A673 (cell line): ENCODE measurements around the gene TLR9. TPM values are rescaled to one million over a fixed set of nuclear protein-coding genes. Genes with fewer than 3 reads are reported as not detected.

Source experiments
- BruUV-seq: library from RNA; stranded (reverse); fragments of 400-500 nt; replicated peaks from 2 replicates; lab custom pipeline; 2021; lab: Mats Ljungman, UMichigan
- CTCF ChIA-PET: fragments of 300-600 bp; sonication (Branson Sonifier 250); formaldehyde crosslinking; loops from one replicate; lab custom pipeline; 2022; ENCODE audit warnings: antibody characterized with exemption; lab: Charles Lee
- POLR2A ChIA-PET: fragments of 300-600 bp; sonication (Branson Sonifier 250); formaldehyde crosslinking; loops from one replicate; lab custom pipeline; 2022; ENCODE audit warnings: antibody characterized with exemption; ENCODE audit not compliant: low non-redundant PET; lab: Charles Lee
- DNase-seq: peaks from one replicate; pipeline ENCODE4 v3.0.0-alpha.2; 2015; ENCODE audit warnings: low spot score
- H3K27ac ChIP-seq: fragments of 200-600 bp; sonication (generic); 2 replicates; pipeline ENCODE4 v1.5.1; 2016; ENCODE audit warnings: mixed run types, low read depth, mild to moderate bottlenecking, mixed read lengths, antibody characterized with exemption, low read length; ENCODE audit not compliant: poor library complexity, severe bottlenecking
- H3K27me3 ChIP-seq: fragments of 200-600 bp; sonication (generic); replicated peaks from 2 replicates; pipeline ENCODE4 v1.6.1; 2017; ENCODE audit warnings: mixed run types, low read depth, mild to moderate bottlenecking, mixed read lengths, antibody characterized with exemption, low read length; ENCODE audit not compliant: insufficient read depth, poor library complexity
- H3K36me3 ChIP-seq: fragments of 200-600 bp; sonication (generic); 2 replicates; pipeline ENCODE4 v1.6.1; 2016; ENCODE audit warnings: mixed run types, mild to moderate bottlenecking, mixed read lengths, antibody characterized with exemption, low read length; ENCODE audit not compliant: insufficient read depth, poor library complexity, severe bottlenecking
- H3K4me1 ChIP-seq: fragments of 200-600 bp; sonication (generic); 2 replicates; pipeline ENCODE4 v1.6.1; 2017; ENCODE audit warnings: mixed run types, mild to moderate bottlenecking, mixed read lengths, antibody characterized with exemption, low read length; ENCODE audit not compliant: insufficient read depth, poor library complexity, severe bottlenecking
- H3K4me3 ChIP-seq: fragments of 200-600 bp; sonication (generic); 2 replicates; pipeline ENCODE4 v1.5.1; 2016; ENCODE audit warnings: low read depth, mixed run types, mild to moderate bottlenecking, mixed read lengths, low read length; ENCODE audit not compliant: poor library complexity, severe bottlenecking
- H3K9me3 ChIP-seq: fragments of 200-600 bp; sonication (generic); 2 replicates; pipeline ENCODE4 v1.6.1; 2016; ENCODE audit warnings: mixed run types, low read depth, mild to moderate bottlenecking, mixed read lengths, antibody characterized with exemption, low read length; ENCODE audit not compliant: poor library complexity, severe bottlenecking
- CTCF ChIP-seq: fragments of 300-800, 200-600 bp; sonication (generic); conservative IDR thresholded peaks from 2 replicates; pipeline ENCODE4 v1.5.1; 2017; ENCODE audit warnings: low read depth, mild to moderate bottlenecking, antibody characterized with exemption, low read length, moderate library complexity, mixed read lengths
- EZH2 ChIP-seq: fragments of 200-600 bp; sonication (generic); IDR thresholded peaks from 2 replicates; pipeline ENCODE4 v1.6.1; 2017; ENCODE audit warnings: borderline replicate concordance, low read depth, mild to moderate bottlenecking, mixed read lengths, antibody characterized with exemption, low read length; ENCODE audit not compliant: poor library complexity, severe bottlenecking
- intact Hi-C: fragments of 100-400 bp; cut with micrococcal nuclease; formaldehyde crosslinking; loops from one replicate; pipeline ENCODE4 v1.10.0; 2022; ENCODE audit not compliant: unreplicated experiment
- total RNA-seq: library from RNA; stranded (reverse); gene quantifications from 2 replicates; pipeline ENCODE4 v1.2.3, GENCODE V29; 2021

TLR9 gene
- total RNA-seq, 1 experiment from 2014 or later = not detected

DNA sequence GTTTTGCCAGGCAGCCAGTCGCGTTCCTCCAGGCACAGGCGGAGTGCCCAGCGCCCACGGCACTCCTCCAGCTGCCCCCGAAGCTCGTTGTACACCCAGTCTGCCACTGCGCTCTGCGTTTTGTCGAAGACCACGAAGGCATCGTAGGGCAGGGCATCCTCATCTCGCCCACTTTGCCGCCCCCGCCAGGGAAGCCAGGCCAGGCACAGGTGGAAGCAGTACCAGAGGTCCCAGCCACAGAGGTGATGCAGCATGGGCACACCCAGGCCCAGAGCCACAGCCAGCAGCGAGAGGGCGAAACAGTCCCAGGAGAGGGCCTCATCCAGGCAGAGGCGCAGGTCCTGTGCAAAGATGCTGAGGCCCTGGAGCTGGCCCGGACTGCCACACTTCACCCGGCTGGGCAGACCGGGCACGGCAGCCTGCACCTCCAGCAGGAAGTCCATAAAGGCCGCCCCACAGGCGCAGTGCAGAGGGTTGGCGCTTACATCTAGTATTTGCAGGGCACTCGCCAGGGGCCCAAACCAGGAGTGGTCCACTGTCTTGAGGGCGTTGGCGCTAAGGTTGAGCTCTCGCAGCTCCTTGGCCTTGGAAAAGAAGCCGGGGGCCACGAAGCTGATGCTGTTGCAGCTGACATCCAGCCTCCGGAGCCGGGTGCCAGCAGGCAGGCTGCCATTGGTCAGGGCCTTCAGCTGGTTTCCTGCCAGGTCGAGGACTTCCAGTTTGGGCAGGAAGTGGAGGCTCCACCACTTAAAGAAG, 3.7 kb downstream of the TLR9 start:
- CTCF ChIA-PET = interaction anchor here (1.3 kb wide), 1 partner anchor 10 kb away, joined by 6 read pairs; no protein-coding TSS in a partner anchor
- Histone ChIP-seq H3K4me3 (no peak overlapping the region), H3K36me3 (no peaks in the 10 kb centered on the region), H3K4me1 (no peaks in the 10 kb centered on the region), H3K9me3 (no peaks in the 10 kb centered on the region), H3K27me3 (no peaks in the 10 kb centered on the region), H3K27ac (no peak overlapping the region)
- no TSS peak for BruUV-seq
- intact Hi-C loops = loop anchor here (5.0 kb wide), 1 partner anchor 226 kb away; the partner anchor contains the start of gene SEMA3G
- DNase-seq = no peak
- TF ChIP-seq CTCF = no peak
- no peak for TF ChIP-seq EZH2
- POLR2A ChIA-PET = no interaction called here

- no peak for TF ChIP-seq EZH2
- TF ChIP-seq CTCF = no peak
- no TSS peak for BruUV-seq
Observed at GRCh38 chr3:52221141-52221562, 4.3 kb downstream of the TLR9 start.

GRCh38 chr3:52220380-52221026, 4.9 kb downstream of the TLR9 start:
- intact Hi-C loops = loop anchor here (1.0 to 5.0 kb wide), 2 partner anchors 119 to 227 kb away; partner anchors contain the start of gene SEMA3G
- BruUV-seq = no TSS peak
- peak; percentile 71 for DNase-seq
- Histone ChIP-seq H3K4me3 (no peak overlapping the region), H3K4me1 (no peaks in the 10 kb centered on the region), H3K9me3 (no peaks in the 10 kb centered on the region), H3K36me3 (no peaks in the 10 kb centered on the region), H3K27ac (no peak overlapping the region), H3K27me3 (no peaks in the 10 kb centered on the region)
- ChIA-PET CTCF (interaction anchor here (0.7 to 1.7 kb wide), 6 partner anchors 9 to 119 kb away, joined by 3 to 13 read pairs (median 4); partner anchors contain the start of gene TWF2), POLR2A (no interaction called here)
- TF ChIP-seq EZH2 = no peak
- peak; percentile 72 for TF ChIP-seq CTCF

More at GRCh38 chr3:52221141-52221562, 4.3 kb downstream of the TLR9 start:
- no peak for DNase-seq
- Histone ChIP-seq H3K27me3 (no peaks in the 10 kb centered on the region), H3K27ac (no peak overlapping the region), H3K4me1 (no peaks in the 10 kb centered on the region), H3K4me3 (no peak overlapping the region), H3K9me3 (no peaks in the 10 kb centered on the region), H3K36me3 (no peaks in the 10 kb centered on the region)
- ChIA-PET POLR2A (no interaction called here), CTCF (interaction anchor here (0.7 to 1.7 kb wide), 6 partner anchors 9 to 118 kb away, joined by 3 to 13 read pairs (median 4); partner anchors contain the start of gene TWF2)
- intact Hi-C loops = loop anchor here (5.0 kb wide), 1 partner anchor 226 kb away; the partner anchor contains the start of gene SEMA3G
